Astrocyte (in vitro differentiated cells and primary cell): ENCODE results near the gene ZNF394. TPM values are rescaled to one million over a fixed set of nuclear protein-coding genes. Genes with fewer than 3 reads are reported as not detected.

Source experiments
- DNase-seq: peaks from one replicate; pipeline ENCODE4 v3.0.0-alpha.2; 2010; ENCODE audit warnings: low read depth
- FAIRE-seq: peaks from 2 replicates; lab custom pipeline; 2011; peaks lifted over from hg19 to GRCh38; lab: Jason Lieb, UNC
- H2AFZ ChIP-seq: 2 replicates; pipeline ENCODE4 v1.6.0; 2012; ENCODE audit warnings: low read depth, low read length, inconsistent platforms
- H3K27ac ChIP-seq: 2 replicates; pipeline ENCODE4 v1.5.1; 2011; ENCODE audit warnings: low read depth, low read length, inconsistent platforms
- H3K27me3 ChIP-seq: 2 replicates; pipeline ENCODE4 v1.6.0; 2011; ENCODE audit warnings: low read length, inconsistent platforms; ENCODE audit not compliant: insufficient read depth
- H3K36me3 ChIP-seq: 2 replicates; pipeline ENCODE4 v1.5.1; 2011; ENCODE audit warnings: low read length, inconsistent platforms; ENCODE audit not compliant: insufficient read depth
- H3K4me1 ChIP-seq: 2 replicates; pipeline ENCODE4 v1.5.1; 2011; ENCODE audit warnings: low read length, inconsistent platforms; ENCODE audit not compliant: insufficient read depth
- H3K4me2 ChIP-seq: 2 replicates; pipeline ENCODE4 v1.6.0; 2012; ENCODE audit warnings: low read length, inconsistent platforms
- H3K4me3 ChIP-seq: 2 replicates; pipeline ENCODE4 v1.5.1; 2011; ENCODE audit warnings: low read depth, mild to moderate bottlenecking, low read length, inconsistent platforms; ENCODE audit not compliant: insufficient read depth
- H3K79me2 ChIP-seq: 2 replicates; pipeline ENCODE4 v1.6.0; 2012; ENCODE audit warnings: mild to moderate bottlenecking, low read length, inconsistent platforms; ENCODE audit not compliant: insufficient read depth
- H3K9ac ChIP-seq: 2 replicates; pipeline ENCODE4 v1.6.0; 2012; ENCODE audit warnings: mild to moderate bottlenecking, low read length, inconsistent platforms
- H3K9me3 ChIP-seq: 2 replicates; pipeline ENCODE4 v1.5.1; 2012; ENCODE audit warnings: low read depth, mild to moderate bottlenecking, low read length, inconsistent platforms; ENCODE audit not compliant: insufficient read depth
- H4K20me1 ChIP-seq: 2 replicates; pipeline ENCODE4 v1.6.0; 2012; ENCODE audit warnings: low read length, inconsistent platforms; ENCODE audit not compliant: insufficient read depth
- H3K27ac Mint-ChIP-seq: one replicate; pipeline ENCODE4 v1.8.0; 2021; ENCODE audit warnings: mild to moderate bottlenecking, mixed read lengths; ENCODE audit not compliant: unreplicated experiment
- H3K27me3 Mint-ChIP-seq: one replicate; pipeline ENCODE4 v1.8.0; 2021; ENCODE audit warnings: low read depth, mixed read lengths; ENCODE audit not compliant: unreplicated experiment
- H3K36me3 Mint-ChIP-seq: one replicate; pipeline ENCODE4 v1.8.0; 2021; ENCODE audit warnings: low read depth, mixed read lengths; ENCODE audit not compliant: unreplicated experiment
- H3K4me1 Mint-ChIP-seq: one replicate; pipeline ENCODE4 v1.8.0; 2021; ENCODE audit warnings: low read depth, mixed read lengths; ENCODE audit not compliant: unreplicated experiment
- H3K4me3 Mint-ChIP-seq: one replicate; pipeline ENCODE4 v1.8.0; 2021; ENCODE audit warnings: mild to moderate bottlenecking, moderate library complexity, mixed read lengths; ENCODE audit not compliant: unreplicated experiment
- H3K9me3 Mint-ChIP-seq: one replicate; pipeline ENCODE4 v1.8.0; 2021; ENCODE audit warnings: mild to moderate bottlenecking, mixed read lengths; ENCODE audit not compliant: unreplicated experiment
- EZH2 ChIP-seq: IDR thresholded peaks from 2 replicates; pipeline ENCODE4 v1.6.1; 2012; ENCODE audit warnings: mild to moderate bottlenecking, low read length, inconsistent platforms; ENCODE audit not compliant: insufficient read depth
- total RNA-seq: library from RNA; stranded (reverse); gene quantifications from 2 replicates; pipeline ENCODE4 v1.2.1, GENCODE V29; 2021
- TF ChIP-seq, protein P1 (sequence below): IDR thresholded peaks from 2 replicates; pipeline ENCODE4 v1.5.1; 2011; ENCODE audit warnings: low read depth, mild to moderate bottlenecking, inconsistent platforms, low read length, moderate library complexity; ENCODE audit not compliant: insufficient read depth

The ZNF394 gene
- total RNA-seq, 1 donor from 2014 or later, result 25.7 TPM

DNA sequence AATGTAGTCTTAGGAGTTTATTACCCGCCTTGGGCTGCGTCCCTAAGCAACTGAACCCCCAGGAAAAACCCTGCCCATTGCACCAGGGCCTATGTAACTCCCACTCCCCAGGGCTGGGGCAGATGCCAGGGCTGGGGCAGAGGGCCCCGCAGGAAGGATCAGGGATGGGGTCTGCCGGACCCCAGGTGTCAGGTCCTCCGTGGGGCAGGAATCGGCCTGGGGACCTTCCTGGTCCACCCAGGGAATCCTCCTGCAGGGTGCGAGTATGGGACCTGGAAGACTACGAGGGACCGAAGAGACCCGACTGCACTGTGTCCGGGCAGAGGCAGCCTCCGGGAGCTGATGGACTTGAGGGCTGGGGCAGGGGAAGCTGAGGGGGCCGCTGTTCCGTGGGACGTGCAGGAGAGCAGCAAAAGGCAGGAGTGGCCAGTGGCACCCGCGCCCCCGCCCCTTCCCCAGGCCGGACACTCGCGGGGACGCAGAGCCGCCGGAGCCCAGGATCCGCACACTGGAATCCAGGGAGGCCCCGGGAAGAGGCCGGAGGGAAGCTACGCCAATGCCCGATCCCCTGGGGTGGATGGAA lies 31.7 kb downstream of the ZNF394 start:
- Mint-ChIP-seq H3K27ac (no peak overlapping the region), H3K36me3 (peaks cover 7% of the 10 kb centered on the region), H3K4me1 (peaks cover 2% of the 10 kb centered on the region), H3K9me3 (no peaks in the 10 kb centered on the region), H3K27me3 (no peaks in the 10 kb centered on the region), H3K4me3 (no peak overlapping the region)
- no peak overlapping the region for H3K4me2 ChIP-seq
- H3K9ac ChIP-seq, result no peak overlapping the region
- H3K9me3 ChIP-seq, result no peaks in the 10 kb centered on the region
- peaks cover 35% of the 10 kb centered on the region for H3K79me2 ChIP-seq
- no peak for DNase-seq
- FAIRE-seq, result no peak
- H2AFZ ChIP-seq, result no peak overlapping the region
- no peak overlapping the region for H3K27ac ChIP-seq
- peaks cover 6% of the 10 kb centered on the region for H3K36me3 ChIP-seq
- H3K4me3 ChIP-seq, result no peak overlapping the region
- no peak for TF ChIP-seq EZH2
- TF ChIP-seq, protein P1, sequence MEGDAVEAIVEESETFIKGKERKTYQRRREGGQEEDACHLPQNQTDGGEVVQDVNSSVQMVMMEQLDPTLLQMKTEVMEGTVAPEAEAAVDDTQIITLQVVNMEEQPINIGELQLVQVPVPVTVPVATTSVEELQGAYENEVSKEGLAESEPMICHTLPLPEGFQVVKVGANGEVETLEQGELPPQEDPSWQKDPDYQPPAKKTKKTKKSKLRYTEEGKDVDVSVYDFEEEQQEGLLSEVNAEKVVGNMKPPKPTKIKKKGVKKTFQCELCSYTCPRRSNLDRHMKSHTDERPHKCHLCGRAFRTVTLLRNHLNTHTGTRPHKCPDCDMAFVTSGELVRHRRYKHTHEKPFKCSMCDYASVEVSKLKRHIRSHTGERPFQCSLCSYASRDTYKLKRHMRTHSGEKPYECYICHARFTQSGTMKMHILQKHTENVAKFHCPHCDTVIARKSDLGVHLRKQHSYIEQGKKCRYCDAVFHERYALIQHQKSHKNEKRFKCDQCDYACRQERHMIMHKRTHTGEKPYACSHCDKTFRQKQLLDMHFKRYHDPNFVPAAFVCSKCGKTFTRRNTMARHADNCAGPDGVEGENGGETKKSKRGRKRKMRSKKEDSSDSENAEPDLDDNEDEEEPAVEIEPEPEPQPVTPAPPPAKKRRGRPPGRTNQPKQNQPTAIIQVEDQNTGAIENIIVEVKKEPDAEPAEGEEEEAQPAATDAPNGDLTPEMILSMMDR, result no peak
- peaks cover 4% of the 10 kb centered on the region for H4K20me1 ChIP-seq
- H3K27me3 ChIP-seq, result no peaks in the 10 kb centered on the region
- H3K4me1 ChIP-seq, result peaks cover 8% of the 10 kb centered on the region

DNA sequence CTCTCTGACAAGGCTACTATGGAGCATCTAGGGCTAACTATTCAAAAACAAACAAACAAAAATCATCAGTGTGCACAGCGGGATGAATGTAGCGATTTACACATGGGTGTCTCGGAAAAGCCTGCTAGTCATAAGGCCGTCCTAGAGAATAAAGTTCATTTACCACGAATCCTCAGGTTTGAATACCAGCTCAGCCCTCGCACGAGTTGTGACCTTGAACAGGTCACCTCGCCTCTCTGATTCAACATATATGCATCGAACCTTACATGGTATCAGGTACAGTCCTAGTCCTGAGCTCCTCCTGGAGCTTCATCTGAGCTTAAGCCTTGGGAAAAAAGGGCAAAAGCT lies 34.7 kb downstream of the ZNF394 start:
- Histone ChIP-seq H4K20me1 (peaks cover 27% of the 10 kb centered on the region), H2AFZ (peak overlapping the region; percentile 97), H3K79me2 (peaks cover 58% of the 10 kb centered on the region), H3K4me3 (peak overlapping the region; percentile 92), H3K4me2 (peak overlapping the region; percentile 95), H3K9ac (peak overlapping the region; percentile 93), H3K27me3 (no peaks in the 10 kb centered on the region), H3K27ac (peak overlapping the region; percentile 86), H3K9me3 (no peaks in the 10 kb centered on the region), H3K36me3 (peaks cover 11% of the 10 kb centered on the region), H3K4me1 (peaks cover 8% of the 10 kb centered on the region)
- DNase-seq, result no peak
- FAIRE-seq, result no peak
- TF ChIP-seq, protein P1, result no peak
- no peak for TF ChIP-seq EZH2
- Mint-ChIP-seq H3K27me3 (no peaks in the 10 kb centered on the region), H3K4me3 (peak overlapping the region; percentile 89), H3K9me3 (no peaks in the 10 kb centered on the region), H3K36me3 (peaks cover 11% of the 10 kb centered on the region), H3K27ac (peak overlapping the region; percentile 76), H3K4me1 (peaks cover 7% of the 10 kb centered on the region)

GRCh38 chr7:99461221-99461620 lies 38.9 kb downstream of the ZNF394 start:
- no peak overlapping the region for H3K27ac Mint-ChIP-seq

More at GRCh38 chr7:99461221-99461620, 38.9 kb downstream of the ZNF394 start:
- FAIRE-seq (no peak), DNase-seq (no peak)
- H3K4me2 ChIP-seq, result no peak overlapping the region
- H3K4me3 ChIP-seq, result no peak overlapping the region
- H3K4me1 ChIP-seq, result peaks cover 8% of the 10 kb centered on the region
- H3K36me3 ChIP-seq, result peaks cover 33% of the 10 kb centered on the region
- peaks cover 98% of the 10 kb centered on the region for H3K79me2 ChIP-seq
- no peak overlapping the region for H2AFZ ChIP-seq
- Mint-ChIP-seq H3K4me1 (peaks cover 9% of the 10 kb centered on the region), H3K9me3 (no peaks in the 10 kb centered on the region), H3K27me3 (no peaks in the 10 kb centered on the region), H3K4me3 (no peak overlapping the region), H3K36me3 (peaks cover 18% of the 10 kb centered on the region)
- H3K9me3 ChIP-seq, result no peaks in the 10 kb centered on the region
- H4K20me1 ChIP-seq, result peaks cover 66% of the 10 kb centered on the region
- no peak overlapping the region for H3K27ac ChIP-seq
- no peaks in the 10 kb centered on the region for H3K27me3 ChIP-seq
- H3K9ac ChIP-seq, result no peak overlapping the region
- no peak for TF ChIP-seq EZH2
